H9 (cell line): ENCODE results near the gene CLCNKA. TPM values are rescaled to one million over a fixed set of nuclear protein-coding genes. Genes with fewer than 3 reads are reported as not detected.

ENCODE experiments used
- DNase-seq: peaks from one replicate; pipeline ENCODE4 v3.0.0-alpha.2; 2017
- H2AFZ ChIP-seq: one replicate; pipeline ENCODE4 v1.6.1; 2013; ENCODE audit warnings: mild to moderate bottlenecking, low read length, control low read depth, moderate library complexity
- H2AK5ac ChIP-seq: 2 replicates; pipeline ENCODE4 v1.6.1; 2013; ENCODE audit warnings: low read length, control low read depth, mixed read lengths; ENCODE audit not compliant: insufficient read length
- H2BK120ac ChIP-seq: one replicate; pipeline ENCODE4 v1.6.1; 2013; ENCODE audit warnings: low read depth, mild to moderate bottlenecking, low read length, control low read depth, inconsistent platforms; ENCODE audit not compliant: poor library complexity, severe bottlenecking
- H2BK12ac ChIP-seq: 2 replicates; pipeline ENCODE4 v1.6.1; 2013; ENCODE audit warnings: low read length, control low read depth, mixed read lengths, low read depth; ENCODE audit not compliant: insufficient read length
- H2BK15ac ChIP-seq: 2 replicates; pipeline ENCODE4 v1.6.1; 2013; ENCODE audit warnings: low read depth, low read length, control low read depth
- H2BK20ac ChIP-seq: one replicate; pipeline ENCODE4 v1.6.1; 2013; ENCODE audit warnings: low read depth, mild to moderate bottlenecking, low read length, control low read depth, inconsistent platforms; ENCODE audit not compliant: poor library complexity, severe bottlenecking
- H2BK5ac ChIP-seq: 2 replicates; pipeline ENCODE4 v1.6.1; 2013; ENCODE audit warnings: low read length, control low read depth, mixed read lengths; ENCODE audit not compliant: insufficient read length
- H3K14ac ChIP-seq: 2 replicates; pipeline ENCODE4 v1.6.1; 2013; ENCODE audit warnings: low read length, control low read depth; ENCODE audit not compliant: insufficient read depth
- H3K18ac ChIP-seq: 2 replicates; pipeline ENCODE4 v1.6.1; 2013; ENCODE audit warnings: low read depth, mild to moderate bottlenecking, mixed read lengths, low read length, control low read depth; ENCODE audit not compliant: insufficient read length
- H3K23ac ChIP-seq: 2 replicates; pipeline ENCODE4 v1.6.1; 2013; ENCODE audit warnings: low read length, control low read depth, mixed read lengths, low read depth; ENCODE audit not compliant: insufficient read length
- H3K23me2 ChIP-seq: 2 replicates; pipeline ENCODE4 v1.6.1; 2013; ENCODE audit warnings: low read depth, mild to moderate bottlenecking, mixed read lengths, low read length, control low read depth; ENCODE audit not compliant: insufficient read length, poor library complexity, severe bottlenecking
- H3K27ac ChIP-seq: 2 replicates; pipeline ENCODE4 v1.5.1; 2013; ENCODE audit warnings: low read length, control low read depth, mixed read lengths, low read depth; ENCODE audit not compliant: insufficient read length
- H3K27me3 ChIP-seq: 2 replicates; pipeline ENCODE4 v1.6.1; 2013; ENCODE audit warnings: low read length, control low read depth, inconsistent platforms; ENCODE audit not compliant: insufficient read depth
- H3K4ac ChIP-seq: 2 replicates; pipeline ENCODE4 v1.6.1; 2013; ENCODE audit warnings: low read depth, mild to moderate bottlenecking, control low read depth, inconsistent platforms, low read length, moderate library complexity
- H3K4me1 ChIP-seq: 2 replicates; pipeline ENCODE4 v1.6.1; 2013; ENCODE audit warnings: low read length, control low read depth, inconsistent platforms; ENCODE audit not compliant: insufficient read depth
- H3K4me2 ChIP-seq: 2 replicates; pipeline ENCODE4 v1.6.1; 2013; ENCODE audit warnings: low read length, control low read depth, mixed read lengths; ENCODE audit not compliant: insufficient read length, insufficient read depth
- H3K56ac ChIP-seq: 2 replicates; pipeline ENCODE4 v1.6.1; 2013; ENCODE audit warnings: low read depth, mild to moderate bottlenecking, mixed read lengths, low read length, control low read depth; ENCODE audit not compliant: insufficient read length
- H3K79me1 ChIP-seq: 2 replicates; pipeline ENCODE4 v1.6.1; 2013; ENCODE audit warnings: low read depth, mild to moderate bottlenecking, moderate library complexity, low read length, control low read depth, inconsistent platforms; ENCODE audit not compliant: insufficient read depth, poor library complexity, severe bottlenecking
- H3K79me2 ChIP-seq: 2 replicates; pipeline ENCODE4 v1.6.1; 2013; ENCODE audit warnings: low read length, control low read depth, inconsistent platforms; ENCODE audit not compliant: insufficient read depth
- H3K9ac ChIP-seq: 2 replicates; pipeline ENCODE4 v1.6.1; 2013; ENCODE audit warnings: low read length, control low read depth, mixed read lengths; ENCODE audit not compliant: insufficient read length; ENCODE audit errors: extremely low read depth
- H3K9me3 ChIP-seq: one replicate; pipeline ENCODE4 v1.6.1; 2013; ENCODE audit warnings: low read depth, low read length, inconsistent platforms; ENCODE audit not compliant: control insufficient read depth
- H3T11ph ChIP-seq: one replicate; pipeline ENCODE4 v1.6.1; 2013; ENCODE audit warnings: mild to moderate bottlenecking, low read length, control low read depth, inconsistent platforms
- H4K20me1 ChIP-seq: one replicate; pipeline ENCODE4 v1.6.1; 2013; ENCODE audit not compliant: control insufficient read depth, insufficient read length, insufficient read depth
- H4K5ac ChIP-seq: 2 replicates; pipeline ENCODE4 v1.6.1; 2013; ENCODE audit warnings: low read depth, mild to moderate bottlenecking, mixed read lengths, low read length, control low read depth; ENCODE audit not compliant: insufficient read length
- H4K8ac ChIP-seq: replicated peaks from 2 replicates; pipeline ENCODE4 v1.6.1; 2013; ENCODE audit warnings: low read length, control low read depth, mixed read lengths, low read depth; ENCODE audit not compliant: insufficient read length
- H4K91ac ChIP-seq: 2 replicates; pipeline ENCODE4 v1.6.1; 2013; ENCODE audit warnings: low read depth, mild to moderate bottlenecking, moderate library complexity, mixed read lengths, low read length, control low read depth; ENCODE audit not compliant: insufficient read length
- H3K27ac Mint-ChIP-seq, 3 experiments: 2 replicates in 2 of 3; 3 replicates in 1 of 3; pipeline ENCODE4 v1.8.0; 2020 to 2021; ENCODE audit warnings: mixed read lengths in 3 of 3, mild to moderate bottlenecking in 1 of 3, moderate library complexity in 1 of 3
- H3K27me3 Mint-ChIP-seq: 2 replicates; pipeline ENCODE4 v1.8.0; 2021; ENCODE audit warnings: low read depth, mild to moderate bottlenecking, moderate library complexity, mixed read lengths
- H3K36me3 Mint-ChIP-seq, 3 experiments: 2 replicates in 2 of 3; 3 replicates in 1 of 3; pipeline ENCODE4 v1.8.0; 2020 to 2021; ENCODE audit warnings: low read depth in 3 of 3, mixed read lengths in 3 of 3; ENCODE audit not compliant: insufficient read depth in 1 of 3
- H3K4me1 Mint-ChIP-seq, 2 experiments: 2 replicates each; pipeline ENCODE4 v1.8.0; 2020; ENCODE audit warnings: mixed read lengths in 2 of 2
- H3K4me3 Mint-ChIP-seq, 2 experiments: 2 replicates in 1 of 2; 3 replicates in 1 of 2; pipeline ENCODE4 v1.8.0; 2020 to 2021; ENCODE audit warnings: mild to moderate bottlenecking in 2 of 2, mixed read lengths in 2 of 2, moderate library complexity in 1 of 2
- H3K9me3 Mint-ChIP-seq, 2 experiments: 2 replicates in 1 of 2; 3 replicates in 1 of 2; pipeline ENCODE4 v1.8.0; 2020; ENCODE audit warnings: mild to moderate bottlenecking in 2 of 2, mixed read lengths in 2 of 2, moderate library complexity in 1 of 2
- CTCF ChIP-seq: fragments of 200-600 bp; sonication (generic); conservative IDR thresholded peaks from 3 replicates; pipeline ENCODE4 v1.8.0; 2021; ENCODE audit warnings: antibody characterized with exemption, mild to moderate bottlenecking
- WGBS: extraction: QIAGEN DNeasy Blood & Tissue Kit; methylation state at CpG from one replicate; pipeline ENCODE4 v1.1.7; 2013; ENCODE audit warnings: missing lambda C conversion rate, low lambda C conversion rate, mixed read lengths; ENCODE audit not compliant: insufficient read length; ENCODE audit errors: extremely low coverage; 5-methylcytosine and 5-hydroxymethylcytosine counted together
- total RNA-seq: library from RNA; stranded (reverse); gene quantifications from 2 replicates; pipeline ENCODE4 v1.2.1, GENCODE V29; 2021

The CLCNKA gene
- total RNA-seq, 1 experiment from 2014 or later, result 0.98 TPM

DNA sequence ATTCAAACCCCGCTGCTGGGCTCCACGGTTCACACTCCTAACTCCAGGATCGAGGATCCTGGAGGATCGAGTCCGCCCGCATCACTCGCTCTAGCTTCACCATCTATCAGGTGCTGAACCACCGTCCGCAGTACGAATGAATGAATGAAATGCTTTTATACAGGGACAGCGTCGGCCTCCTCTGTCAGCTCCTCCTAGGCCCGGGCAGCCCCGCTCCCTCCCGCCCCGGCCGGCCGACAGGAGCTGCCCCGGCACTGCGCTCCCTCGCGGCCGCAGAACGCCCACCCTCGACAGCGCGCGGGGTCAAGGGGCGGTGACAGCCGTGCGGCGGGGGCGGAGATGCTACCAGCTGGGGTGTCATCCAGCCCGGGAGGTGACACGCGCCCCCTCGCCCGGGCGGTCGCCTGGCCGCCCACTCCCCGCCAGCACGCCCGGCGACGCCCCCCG, 46.5 kb upstream of the CLCNKA start:
- Histone ChIP-seq H3K79me2 (no peaks in the 10 kb centered on the region), H3K4me1 (no peaks in the 10 kb centered on the region), H3K4me2 (peak overlapping the region; percentile 58), H3K9me3 (no peaks in the 10 kb centered on the region), H3K14ac (no peak overlapping the region), H3K18ac (no peak overlapping the region), H3K27ac (no peak overlapping the region), H2BK120ac (no peak overlapping the region), H3T11ph (no peak overlapping the region), H4K8ac (no peak overlapping the region), H3K23ac (no peak overlapping the region), H3K4ac (no peak overlapping the region), H3K27me3 (no peaks in the 10 kb centered on the region), H2BK20ac (no peak overlapping the region), H2AK5ac (no peak overlapping the region), H3K79me1 (no peaks in the 10 kb centered on the region), H4K91ac (no peak overlapping the region), H2BK15ac (no peak overlapping the region), H4K5ac (no peak overlapping the region), H2BK5ac (no peak overlapping the region), H3K9ac (peak overlapping the region; percentile 28), H2AFZ (no peak overlapping the region), H2BK12ac (no peak overlapping the region), H3K56ac (no peak overlapping the region), H3K23me2 (no peaks in the 10 kb centered on the region), H4K20me1 (no peaks in the 10 kb centered on the region)
- peak; percentile 50 for TF ChIP-seq CTCF
- peaks cover 0 to under 1% of the 10 kb centered on the region in 2 experiments; a peak in 1 of 5 replicates for H3K9me3 Mint-ChIP-seq
- H3K4me3 Mint-ChIP-seq, result peak overlapping the region; percentile 86 to 93
- H3K4me1 Mint-ChIP-seq, result peaks cover 11 to 14% of the 10 kb centered on the region in 2 experiments
- H3K27me3 Mint-ChIP-seq, result peaks cover 3% of the 10 kb centered on the region; the same call in 1 of the 2 replicates
- DNase-seq, result peak; percentile 74
- no CpG with 5 or more reads among the region's 47 CpGs for WGBS
- H3K36me3 Mint-ChIP-seq, result peaks cover 9 to 20% (median 11%) of the 10 kb centered on the region in 3 experiments
- H3K27ac Mint-ChIP-seq, result peak overlapping the region in 1 of 3 experiments; percentile 27; a peak in 1 of 7 replicates
